ENCODE data around the gene PADI4. TPM values are rescaled to one million over a fixed set of nuclear protein-coding genes. Genes with fewer than 3 reads are reported as not detected.

Gene PADI4
- total and polyA plus RNA-seq, 2 donors (not counting 1 experiment from before 2014, with no cell fraction given), result not detected

DNA sequence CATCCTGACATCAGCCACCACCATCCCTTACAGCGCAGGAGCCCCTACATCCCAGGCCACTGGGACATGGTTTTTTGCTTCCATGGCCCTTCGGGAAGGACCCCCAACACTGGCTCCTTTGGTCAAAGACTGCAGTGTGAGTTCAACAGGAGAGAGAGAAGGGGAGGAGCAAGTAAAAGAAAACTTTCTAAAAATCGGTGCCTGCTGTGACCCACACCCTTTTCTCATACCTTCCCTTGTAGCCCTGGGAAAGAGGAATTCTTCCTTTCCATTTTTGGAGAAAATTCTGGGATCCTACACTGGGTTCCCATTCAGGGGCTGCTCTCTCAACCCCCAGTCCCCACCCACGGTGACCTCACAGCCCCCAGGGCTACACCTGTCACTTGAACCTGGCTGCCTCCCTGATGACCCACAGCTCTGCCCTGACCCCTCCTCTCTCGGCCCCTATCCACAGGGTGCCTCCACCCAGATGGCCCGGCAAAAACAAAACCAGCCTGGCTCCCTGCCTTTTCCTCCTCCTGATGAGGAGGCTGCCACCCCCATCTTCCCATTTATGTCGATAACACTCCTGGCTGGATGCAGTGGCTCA, 7.6 kb downstream of the PADI4 start:
- no peaks in the 10 kb centered on the region for H3K4me1 ChIP-seq (ENCODE audit: control insufficient read depth, extremely low read depth, insufficient read depth, low read length)
- no peaks in the 10 kb centered on the region for H3K27me3 ChIP-seq (ENCODE audit: control insufficient read depth, insufficient read depth, low read length)
- no peak overlapping the region for H3K4me2 ChIP-seq (ENCODE audit: extremely low read depth, insufficient read depth, low read length)
- H3K27ac ChIP-seq (ENCODE audit: insufficient read depth, low read length), result no peak overlapping the region
- H2AFZ ChIP-seq (ENCODE audit: low read length), result no peak overlapping the region
- DNase-seq (ENCODE audit: low read depth in 2 of 2), result no peak
- H4K20me1 ChIP-seq (ENCODE audit: control insufficient read depth, extremely low read depth, insufficient read depth, low read length), result no peaks in the 10 kb centered on the region
- H3K9me3 ChIP-seq (ENCODE audit: control insufficient read depth, insufficient read depth, low read depth, low read length), result no peaks in the 10 kb centered on the region
- no peaks in the 10 kb centered on the region for H3K79me2 ChIP-seq (ENCODE audit: control insufficient read depth, insufficient read depth, low read length)
- no peak for TF ChIP-seq EZH2 (IDR thresholded peaks at IDR 0.05; ENCODE audit: low read length, missing control alignments)
- no peak for TF ChIP-seq CTCF (conservative IDR thresholded peaks at IDR 0.05 in 1 of 2, IDR thresholded peaks at IDR 0.05 in 1 of 2; ENCODE audit: low read depth in 1 of 2, low read length in 2 of 2)
- H3K4me3 ChIP-seq (replicated peaks in 1 of 4; ENCODE audit: control extremely low read depth in 1 of 4, insufficient read depth in 1 of 4, low read depth in 3 of 4, low read length in 4 of 4), result no peak overlapping the region
- no peak overlapping the region for H3K9ac ChIP-seq (ENCODE audit: insufficient read depth, low read length)
- no peaks in the 10 kb centered on the region for H3K36me3 ChIP-seq (ENCODE audit: control insufficient read depth, insufficient read depth, low read length)

- Histone ChIP-seq H3K4me3 (replicated peaks in 1 of 4; ENCODE audit: control extremely low read depth in 1 of 4, insufficient read depth in 1 of 4, low read depth in 3 of 4, low read length in 4 of 4) (no peak overlapping the region), H3K27ac (ENCODE audit: insufficient read depth, low read length) (no peak overlapping the region), H3K4me2 (ENCODE audit: extremely low read depth, insufficient read depth, low read length) (no peak overlapping the region), H3K9ac (ENCODE audit: insufficient read depth, low read length) (no peak overlapping the region), H3K36me3 (ENCODE audit: control insufficient read depth, insufficient read depth, low read length) (no peaks in the 10 kb centered on the region), H4K20me1 (ENCODE audit: control insufficient read depth, extremely low read depth, insufficient read depth, low read length) (no peaks in the 10 kb centered on the region), H3K79me2 (ENCODE audit: control insufficient read depth, insufficient read depth, low read length) (no peaks in the 10 kb centered on the region), H3K4me1 (ENCODE audit: control insufficient read depth, extremely low read depth, insufficient read depth, low read length) (no peaks in the 10 kb centered on the region), H3K27me3 (ENCODE audit: control insufficient read depth, insufficient read depth, low read length) (no peaks in the 10 kb centered on the region), H3K9me3 (ENCODE audit: control insufficient read depth, insufficient read depth, low read depth, low read length) (no peaks in the 10 kb centered on the region), H2AFZ (ENCODE audit: low read length) (no peak overlapping the region)
- TF ChIP-seq CTCF (conservative IDR thresholded peaks at IDR 0.05 in 1 of 2, IDR thresholded peaks at IDR 0.05 in 1 of 2; ENCODE audit: low read depth in 1 of 2, low read length in 2 of 2) (no peak), EZH2 (IDR thresholded peaks at IDR 0.05; ENCODE audit: low read length, missing control alignments) (no peak)
- DNase-seq (ENCODE audit: low read depth in 2 of 2), result no peak
These were observed 8.7 kb downstream of the PADI4 start for GRCh38 chr1:17316704-17317103.

- H3K36me3 ChIP-seq (ENCODE audit: control insufficient read depth, insufficient read depth, low read length), result no peaks in the 10 kb centered on the region
- no peaks in the 10 kb centered on the region for H4K20me1 ChIP-seq (ENCODE audit: control insufficient read depth, extremely low read depth, insufficient read depth, low read length)
- H3K27me3 ChIP-seq (ENCODE audit: control insufficient read depth, insufficient read depth, low read length), result no peaks in the 10 kb centered on the region
- no peak overlapping the region for H3K4me3 ChIP-seq (replicated peaks in 1 of 4; ENCODE audit: control extremely low read depth in 1 of 4, insufficient read depth in 1 of 4, low read depth in 3 of 4, low read length in 4 of 4)
- H3K4me1 ChIP-seq (ENCODE audit: control insufficient read depth, extremely low read depth, insufficient read depth, low read length), result no peaks in the 10 kb centered on the region
- TF ChIP-seq CTCF (conservative IDR thresholded peaks at IDR 0.05 in 1 of 2, IDR thresholded peaks at IDR 0.05 in 1 of 2; ENCODE audit: low read depth in 1 of 2, low read length in 2 of 2) (no peak), EZH2 (IDR thresholded peaks at IDR 0.05; ENCODE audit: low read length, missing control alignments) (no peak)
- H3K4me2 ChIP-seq (ENCODE audit: extremely low read depth, insufficient read depth, low read length), result no peak overlapping the region
- no peak overlapping the region for H3K9ac ChIP-seq (ENCODE audit: insufficient read depth, low read length)
- H3K79me2 ChIP-seq (ENCODE audit: control insufficient read depth, insufficient read depth, low read length), result no peaks in the 10 kb centered on the region
- H2AFZ ChIP-seq (ENCODE audit: low read length), result no peak overlapping the region
- H3K9me3 ChIP-seq (ENCODE audit: control insufficient read depth, insufficient read depth, low read depth, low read length), result no peaks in the 10 kb centered on the region
- no peak for DNase-seq (ENCODE audit: low read depth in 2 of 2)
- no peak overlapping the region for H3K27ac ChIP-seq (ENCODE audit: insufficient read depth, low read length)
These were observed 10.3 kb downstream of the PADI4 start for GRCh38 chr1:17318262-17318661.

All from fibroblast of lung (primary cell).